ENCODE measurements around the gene THUMPD2.
A peak's percentile ranks its signal among the peaks of the same experiment; 100 is the strongest.

THUMPD2 gene, protein sequence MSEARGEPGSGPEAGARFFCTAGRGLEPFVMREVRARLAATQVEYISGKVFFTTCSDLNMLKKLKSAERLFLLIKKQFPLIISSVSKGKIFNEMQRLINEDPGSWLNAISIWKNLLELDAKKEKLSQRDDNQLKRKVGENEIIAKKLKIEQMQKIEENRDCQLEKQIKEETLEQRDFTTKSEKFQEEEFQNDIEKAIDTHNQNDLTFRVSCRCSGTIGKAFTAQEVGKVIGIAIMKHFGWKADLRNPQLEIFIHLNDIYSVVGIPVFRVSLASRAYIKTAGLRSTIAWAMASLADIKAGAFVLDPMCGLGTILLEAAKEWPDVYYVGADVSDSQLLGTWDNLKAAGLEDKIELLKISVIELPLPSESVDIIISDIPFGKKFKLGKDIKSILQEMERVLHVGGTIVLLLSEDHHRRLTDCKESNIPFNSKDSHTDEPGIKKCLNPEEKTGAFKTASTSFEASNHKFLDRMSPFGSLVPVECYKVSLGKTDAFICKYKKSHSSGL

GRCh38 chr2:39778775-39779340, at the start of gene THUMPD2:
Gene THUMPD2, minus strand, starts transcription at chr2:39779258. Its CDS starts 19 bp downstream, at chr2:39779239.
- in situ Hi-C loops (cut with MboI; ENCODE audit: low pct_unique_long_range_greater_than_20kb, low sequenced_read_pairs, unreplicated experiment) = no loop called here
- TF ChIP-seq, protein P1, sequence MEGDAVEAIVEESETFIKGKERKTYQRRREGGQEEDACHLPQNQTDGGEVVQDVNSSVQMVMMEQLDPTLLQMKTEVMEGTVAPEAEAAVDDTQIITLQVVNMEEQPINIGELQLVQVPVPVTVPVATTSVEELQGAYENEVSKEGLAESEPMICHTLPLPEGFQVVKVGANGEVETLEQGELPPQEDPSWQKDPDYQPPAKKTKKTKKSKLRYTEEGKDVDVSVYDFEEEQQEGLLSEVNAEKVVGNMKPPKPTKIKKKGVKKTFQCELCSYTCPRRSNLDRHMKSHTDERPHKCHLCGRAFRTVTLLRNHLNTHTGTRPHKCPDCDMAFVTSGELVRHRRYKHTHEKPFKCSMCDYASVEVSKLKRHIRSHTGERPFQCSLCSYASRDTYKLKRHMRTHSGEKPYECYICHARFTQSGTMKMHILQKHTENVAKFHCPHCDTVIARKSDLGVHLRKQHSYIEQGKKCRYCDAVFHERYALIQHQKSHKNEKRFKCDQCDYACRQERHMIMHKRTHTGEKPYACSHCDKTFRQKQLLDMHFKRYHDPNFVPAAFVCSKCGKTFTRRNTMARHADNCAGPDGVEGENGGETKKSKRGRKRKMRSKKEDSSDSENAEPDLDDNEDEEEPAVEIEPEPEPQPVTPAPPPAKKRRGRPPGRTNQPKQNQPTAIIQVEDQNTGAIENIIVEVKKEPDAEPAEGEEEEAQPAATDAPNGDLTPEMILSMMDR (IDR thresholded peaks at IDR 0.05; ENCODE audit: extremely low read depth, insufficient read depth, missing control alignments) = no peak
- peak; percentile 84 for DNase-seq (ENCODE audit: low spot score)

DNA sequence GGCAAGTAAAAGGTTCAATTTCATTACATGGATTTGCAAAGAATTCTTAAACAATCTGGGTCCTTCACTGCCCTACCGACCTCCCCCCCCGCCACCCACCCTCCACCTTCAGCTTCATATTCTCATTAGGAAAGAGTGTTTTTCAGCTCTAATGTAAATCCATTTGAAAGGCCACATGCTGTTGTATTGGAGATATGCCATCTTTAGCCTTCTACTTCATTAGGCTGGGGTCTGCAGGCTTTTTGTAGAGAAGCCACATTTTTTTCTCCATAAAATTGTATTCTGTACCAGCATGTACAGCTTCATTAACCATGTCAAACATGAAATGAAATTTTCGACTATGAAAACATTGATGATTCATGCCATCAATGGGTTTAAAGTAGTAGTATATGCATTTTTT, 42.8 kb upstream of the THUMPD2 start:
- DNase-seq (ENCODE audit: low spot score) = no peak
- in situ Hi-C loops (cut with MboI; ENCODE audit: low pct_unique_long_range_greater_than_20kb, low sequenced_read_pairs, unreplicated experiment) = no loop called here
- TF ChIP-seq, protein P1 (IDR thresholded peaks at IDR 0.05; ENCODE audit: extremely low read depth, insufficient read depth, missing control alignments) = no peak

DNA sequence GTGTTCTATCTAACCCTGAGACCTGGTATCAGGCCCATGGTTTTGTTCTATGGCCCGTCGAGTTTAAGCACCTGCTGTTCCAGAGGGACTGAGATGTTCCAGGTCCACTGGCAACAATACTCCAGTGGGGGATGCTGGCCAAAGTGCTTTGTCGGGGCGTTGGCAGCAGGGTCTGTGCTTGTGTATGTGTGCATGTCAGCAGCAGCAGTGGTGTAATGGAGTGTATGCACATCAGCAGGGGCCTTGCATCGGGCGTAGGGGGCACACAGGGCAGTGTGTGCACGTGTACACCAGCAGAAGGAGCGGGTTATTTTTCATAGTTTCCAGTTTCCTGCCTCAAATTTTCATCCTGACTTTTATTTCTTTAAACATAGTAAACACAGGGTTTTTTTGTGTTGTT, 37.8 kb upstream of the THUMPD2 start:
- TF ChIP-seq, protein P1 (IDR thresholded peaks at IDR 0.05; ENCODE audit: extremely low read depth, insufficient read depth, missing control alignments) = no peak
- DNase-seq (ENCODE audit: low spot score) = no peak
- in situ Hi-C loops (cut with MboI; ENCODE audit: low pct_unique_long_range_greater_than_20kb, low sequenced_read_pairs, unreplicated experiment) = no loop called here

- TF ChIP-seq, protein P1 (IDR thresholded peaks at IDR 0.05; ENCODE audit: extremely low read depth, insufficient read depth, missing control alignments) = no peak
- in situ Hi-C loops (cut with MboI; ENCODE audit: low pct_unique_long_range_greater_than_20kb, low sequenced_read_pairs, unreplicated experiment) = no loop called here
- DNase-seq (ENCODE audit: low spot score) = no peak
Observed at GRCh38 chr2:39816428-39816827, 37.4 kb upstream of the THUMPD2 start.

GRCh38 chr2:39805936-39806608, 27.0 kb upstream of the THUMPD2 start:
- TF ChIP-seq, protein P1 (IDR thresholded peaks at IDR 0.05; ENCODE audit: extremely low read depth, insufficient read depth, missing control alignments) = no peak
- DNase-seq (ENCODE audit: low spot score) = no peak
- in situ Hi-C loops (cut with MboI; ENCODE audit: low pct_unique_long_range_greater_than_20kb, low sequenced_read_pairs, unreplicated experiment) = no loop called here

DNA sequence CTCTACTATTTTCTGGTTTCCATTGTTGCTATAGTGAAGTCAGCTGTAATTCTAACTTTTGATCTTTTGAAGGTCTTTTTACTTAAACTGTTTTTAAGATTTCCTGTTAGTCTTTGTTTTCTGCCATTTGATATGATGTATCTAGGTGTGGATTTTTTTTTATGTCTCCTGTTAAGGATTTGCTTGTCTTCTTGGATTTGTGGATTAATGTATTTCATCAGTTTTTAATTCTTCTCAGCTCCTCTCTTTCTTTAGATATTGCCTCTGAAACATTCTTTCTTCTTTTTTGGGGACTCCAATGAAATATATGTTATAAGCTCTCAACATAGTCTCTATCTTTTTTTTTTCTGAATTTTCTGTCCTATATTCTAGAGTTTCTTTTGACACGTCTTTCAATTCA, 24.8 kb upstream of the THUMPD2 start:
- DNase-seq (ENCODE audit: low spot score) = no peak
- TF ChIP-seq, protein P1 (IDR thresholded peaks at IDR 0.05; ENCODE audit: extremely low read depth, insufficient read depth, missing control alignments) = no peak
- in situ Hi-C loops (cut with MboI; ENCODE audit: low pct_unique_long_range_greater_than_20kb, low sequenced_read_pairs, unreplicated experiment) = no loop called here

Data from GM13977 (cell line).